Activated CD4-positive, CD25-positive, alpha-beta regulatory T cell treated with anti-CD3 and anti-CD28 coated beads, Interleukin-2, amount 50 U/mL, for 72 hours (primary cell): ENCODE data around the gene HNRNPCL4.
"Not testable (repeated sequence)": the region's sequence is repeated elsewhere in the genome, so short reads cannot be mapped to it uniquely, and the experiment has no call there.

ENCODE experiments used
- DNase-seq: peaks from one replicate; pipeline ENCODE4 v3.0.0; 2021

Gene HNRNPCL4

DNA sequence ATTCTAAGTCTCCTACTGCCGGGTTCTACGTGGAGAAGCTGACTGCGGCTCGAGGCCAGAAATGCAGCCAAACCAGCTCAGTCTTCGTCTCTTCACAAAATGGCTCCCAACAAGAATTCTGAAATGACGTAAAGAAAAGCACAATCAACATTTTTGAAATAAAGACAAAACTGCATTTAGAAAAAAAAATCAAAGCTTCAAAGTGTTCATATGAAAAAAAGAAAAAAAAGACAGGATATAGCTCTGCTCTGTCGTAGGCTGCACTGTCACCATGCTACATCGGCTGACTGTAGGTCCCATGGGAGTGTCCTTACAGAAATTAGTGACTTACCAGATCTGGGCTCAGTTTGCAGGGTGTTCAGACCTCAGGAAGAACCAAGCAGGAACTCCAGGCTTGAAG is at the start of gene HNRNPCL4:
Gene HNRNPCL4 (minus strand): TSS at position 101 of the 400 bp plus-strand sequence. CDS start 164 bp downstream, outside the sequence.
- not testable (repeated sequence) for DNase-seq

GRCh38 chr1:13208712-13209111 is 43.3 kb upstream of the HNRNPCL4 start:
- not testable (repeated sequence) for DNase-seq

GRCh38 chr1:13201309-13201708 is 35.9 kb upstream of the HNRNPCL4 start, which contains the start of gene PRAMEF13:
Gene PRAMEF13 (minus strand): TSS chr1:13201409. CDS start chr1:13199589, 1,820 bp downstream.
- not testable (repeated sequence) for DNase-seq

DNA sequence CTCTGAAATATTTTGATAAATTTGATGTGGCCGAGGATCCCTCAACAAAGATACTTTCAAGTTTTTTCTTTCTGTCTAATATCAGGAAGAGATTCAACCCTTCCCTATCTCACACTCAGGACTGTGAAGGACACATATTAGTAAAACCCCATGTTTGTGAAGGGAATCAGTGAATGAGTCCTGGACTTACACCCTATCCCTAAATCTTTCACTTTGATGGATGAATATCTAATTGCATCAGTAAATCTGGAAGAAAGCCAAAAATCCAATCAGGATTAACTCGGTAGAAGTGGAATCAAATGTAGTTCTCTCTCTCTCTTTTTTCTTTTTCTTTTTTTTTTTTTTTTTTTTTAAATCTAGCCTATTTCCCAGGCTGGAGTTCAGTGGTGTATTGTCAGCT is 6.1 kb upstream of the HNRNPCL4 start, which contains the start of gene PRAMEF9:
Gene PRAMEF9 (plus strand): TSS at position 301 of the 400 bp plus-strand sequence. CDS start 3,433 bp downstream, outside the sequence.
- DNase-seq: not testable (repeated sequence)

GRCh38 chr1:13155909-13156308 is 9.5 kb downstream of the HNRNPCL4 start, which contains the start of gene PRAMEF26:
Gene PRAMEF26 (minus strand): TSS chr1:13156009. CDS start chr1:13153095, 2,914 bp downstream.
- not testable (repeated sequence) for DNase-seq

DNA sequence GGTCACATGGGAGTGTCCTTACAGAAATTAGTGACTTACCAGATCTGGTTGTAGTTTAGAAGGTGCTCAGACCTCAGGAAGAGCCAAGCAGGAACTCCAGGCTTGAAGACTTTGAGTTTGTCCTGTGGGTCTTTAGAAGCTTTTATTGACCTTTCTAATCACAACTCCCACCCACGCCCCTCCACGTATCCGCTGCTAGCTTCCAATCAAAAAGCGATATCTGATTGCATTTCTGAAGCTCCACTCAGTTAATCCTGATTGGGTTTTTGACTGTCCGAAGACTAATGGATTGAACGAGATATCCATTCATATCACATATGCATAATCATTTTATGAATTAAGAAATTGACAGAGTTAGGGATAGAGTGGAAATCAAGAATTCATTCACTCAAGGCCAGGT is 48.7 kb downstream of the HNRNPCL4 start, which contains the start of gene HNRNPCL2:
Gene HNRNPCL2 (minus strand): TSS at position 101 of the 400 bp plus-strand sequence. CDS start 454 bp downstream, outside the sequence.
- not testable (repeated sequence) for DNase-seq
